ENCODE measurements around the gene QSER1.

GRCh38 chr11:33028537-33028914 is 135.9 kb downstream of the QSER1 start:
- TF ChIP-seq CTCF (IDR thresholded peaks at IDR 0.05): no peak
- no peak for TF ChIP-seq POLR2A (IDR thresholded peaks at IDR 0.05)

Measured in testis (tissue), 2 donors.